Aorta (tissue), 5 donors: ENCODE measurements around the gene KRT28. TPM values are rescaled to one million over a fixed set of nuclear protein-coding genes. Genes with fewer than 3 reads are reported as not detected.
"Not testable (repeated sequence)": the region's sequence is repeated elsewhere in the genome, so short reads cannot be mapped to it uniquely, and the experiment has no call there.

Source experiments
- ATAC-seq: fragments of 200-7000 bp; cut with Tn5 transposase; one replicate; pipeline ENCODE4 v1.9.1; 2022; ENCODE audit warnings: moderate library complexity; ENCODE audit not compliant: low FRiP score
- DNase-seq, 2 donors: peaks; one replicate each; pipeline ENCODE4 v3.0.0-alpha.2; 2020
- H3K27ac ChIP-seq, 2 donors: one replicate each; pipeline ENCODE4 v1.5.1; 2013; ENCODE audit warnings: low read length in 2 of 2, mild to moderate bottlenecking in 2 of 2, moderate library complexity in 2 of 2, control low read depth in 1 of 2, inconsistent platforms in 1 of 2, low read depth in 1 of 2
- H3K27me3 ChIP-seq, 2 donors: one replicate each; pipeline ENCODE4 v1.6.1; 2013; ENCODE audit warnings: control low read depth in 1 of 2, low read length in 1 of 2, mild to moderate bottlenecking in 1 of 2, moderate library complexity in 1 of 2; ENCODE audit not compliant: insufficient read depth in 2 of 2, control insufficient read depth in 1 of 2
- H3K36me3 ChIP-seq, 2 donors: one replicate each; pipeline ENCODE4 v1.6.1; 2013; ENCODE audit warnings: control low read depth in 1 of 2, low read length in 1 of 2, mild to moderate bottlenecking in 1 of 2; ENCODE audit not compliant: insufficient read depth in 2 of 2, control insufficient read depth in 1 of 2
- H3K4me1 ChIP-seq, 2 donors: one replicate each; pipeline ENCODE4 v1.6.1; 2013; ENCODE audit warnings: low read length in 2 of 2, control low read depth in 1 of 2, mild to moderate bottlenecking in 1 of 2, moderate library complexity in 1 of 2; ENCODE audit not compliant: insufficient read depth in 2 of 2, control insufficient read depth in 1 of 2
- H3K4me3 ChIP-seq, 2 donors: one replicate each; pipeline ENCODE4 v1.5.1; 2013; ENCODE audit warnings: low read length in 2 of 2, control low read depth in 1 of 2, mild to moderate bottlenecking in 1 of 2
- H3K9me3 ChIP-seq: one replicate; pipeline ENCODE4 v1.6.1; 2013; ENCODE audit warnings: mild to moderate bottlenecking, low read length; ENCODE audit not compliant: control insufficient read depth
- WGBS, 2 donors: extraction: QIAGEN DNeasy Blood & Tissue Kit; methylation state at CpG; one replicate each; pipeline ENCODE4 v1.1.7; 2013; 5-methylcytosine and 5-hydroxymethylcytosine counted together
- intact Hi-C, 2 donors: fragments of 100-400 bp; cut with DNase I; formaldehyde crosslinking; loops; one replicate each; pipeline versions ENCODE4 v1.14.2 to v1.15.0; 2022
- polyA plus RNA-seq, 2 donors: library from polyadenylated mRNA; stranded (reverse); fragments of 200-250 nt; gene quantifications; one replicate each; pipeline ENCODE4 v1.2.3, GENCODE V29; 2013
- total RNA-seq, 2 donors: library from RNA; stranded (reverse); fragmentation: NEBNext Ultra II Directional; extraction: Animal tissue kit (Norgen Biotek cat#: 25700); gene quantifications; one replicate each; pipeline ENCODE4 v1.2.1, GENCODE V29; 2021
- donor health status: healthy with polysubstance abuse.
- donor health status: Bipolar disorder and iron deficiency.
- donor health status: DM: no; HTN: no; CAD: no.
- donor health status: DM: no; HTN: no; CAD: no.
- donor health status: DM: yes; HTN: yes; CAD: no.

Gene KRT28
- total and polyA plus RNA-seq, 4 donors: not detected

GRCh38 chr17:40814657-40815056 is 14.9 kb upstream of the KRT28 start:
- not testable (repeated sequence) for H3K9me3 ChIP-seq, H3K4me1 ChIP-seq, H3K4me3 ChIP-seq, ATAC-seq, H3K27me3 ChIP-seq, H3K36me3 ChIP-seq, DNase-seq, H3K27ac ChIP-seq
- WGBS, 2 donors: 88 to 89% methylated on average over 3 of the region's 3 CpGs
- intact Hi-C loops: loop anchor here in 1 of 2 donors (5.0 kb wide), 1 partner anchor 728 kb away; no protein-coding TSS in a partner anchor

GRCh38 chr17:40813804-40814203 is 14.0 kb upstream of the KRT28 start:
- H3K9me3 ChIP-seq: no peaks in the 10 kb centered on the region
- DNase-seq (no peak), ATAC-seq (no peak)
- intact Hi-C loops: no loop called here
- no peak overlapping the region for H3K4me3 ChIP-seq
- H3K27ac ChIP-seq: no peak overlapping the region
- H3K4me1 ChIP-seq: peaks cover 3 to 6% of the 10 kb centered on the region in 2 donors
- H3K36me3 ChIP-seq: no peaks in the 10 kb centered on the region
- no peaks in the 10 kb centered on the region for H3K27me3 ChIP-seq
- 58 to 74% methylated on average over 4 of the region's 4 CpGs for WGBS, 2 donors

- Histone ChIP-seq H3K27ac (no peak overlapping the region), H3K4me3 (no peak overlapping the region), H3K36me3 (no peaks in the 10 kb centered on the region), H3K4me1 (peaks cover 3 to 6% of the 10 kb centered on the region in 2 donors), H3K9me3 (no peaks in the 10 kb centered on the region), H3K27me3 (no peaks in the 10 kb centered on the region)
- no peak for DNase-seq
- no peak for ATAC-seq
- intact Hi-C loops: no loop called here
- 91% methylated on average over 3 of the region's 3 CpGs for WGBS, 2 donors
Observed at GRCh38 chr17:40812639-40813038, 12.9 kb upstream of the KRT28 start.

GRCh38 chr17:40810494-40810893 is 10.7 kb upstream of the KRT28 start:
- Histone ChIP-seq H3K4me1 (peaks cover 3 to 6% of the 10 kb centered on the region in 2 donors), H3K27me3 (no peaks in the 10 kb centered on the region), H3K36me3 (no peaks in the 10 kb centered on the region), H3K4me3 (no peak overlapping the region), H3K9me3 (no peaks in the 10 kb centered on the region), H3K27ac (no peak overlapping the region)
- DNase-seq (no peak), ATAC-seq (no peak)
- 33 to 37% methylated on average over 6 of the region's 6 CpGs for WGBS, 2 donors
- intact Hi-C loops: no loop called here

- ATAC-seq: no peak
- no peaks in the 10 kb centered on the region for H3K36me3 ChIP-seq
- 3 to 5% methylated on average over 2 of the region's 2 CpGs for WGBS, 2 donors
- DNase-seq: no peak
- peaks cover 2% of the 10 kb centered on the region for H3K9me3 ChIP-seq
- intact Hi-C loops: loop anchor here (5.0 to 10.0 kb wide), 2 partner anchors 97 to 735 kb away; no protein-coding TSS in a partner anchor
- no peak overlapping the region for H3K27ac ChIP-seq
- peaks cover 3 to 6% of the 10 kb centered on the region in 2 donors for H3K4me1 ChIP-seq
- no peaks in the 10 kb centered on the region for H3K27me3 ChIP-seq
- H3K4me3 ChIP-seq: no peak overlapping the region
Observed at GRCh38 chr17:40809721-40810421, 10.1 kb upstream of the KRT28 start.

GRCh38 chr17:40806131-40806530 is 6.4 kb upstream of the KRT28 start:
- no peak for ATAC-seq
- Histone ChIP-seq H3K27me3 (no peaks in the 10 kb centered on the region), H3K9me3 (peaks cover 2% of the 10 kb centered on the region), H3K36me3 (no peaks in the 10 kb centered on the region), H3K27ac (no peak overlapping the region), H3K4me3 (no peak overlapping the region), H3K4me1 (peaks cover 3 to 6% of the 10 kb centered on the region in 2 donors)
- intact Hi-C loops: loop anchor here (5.0 to 10.0 kb wide), 2 partner anchors 101 to 739 kb away; no protein-coding TSS in a partner anchor
- 83 to 87% methylated on average over 3 of the region's 3 CpGs for WGBS, 2 donors
- DNase-seq: no peak

- WGBS, 2 donors: 14 to 15% methylated on average over 13 of the region's 13 CpGs
- H3K9me3 ChIP-seq: peaks cover 2% of the 10 kb centered on the region
- intact Hi-C loops: loop anchor here (2.0 to 10.0 kb wide), 4 partner anchors 519 to 863 kb away; no protein-coding TSS in a partner anchor
- ATAC-seq: peak; percentile 74
- no peaks in the 10 kb centered on the region for H3K36me3 ChIP-seq
- DNase-seq: peak; percentile 75 to 90
- H3K4me3 ChIP-seq: no peak overlapping the region
- no peak overlapping the region for H3K27ac ChIP-seq
- no peaks in the 10 kb centered on the region for H3K27me3 ChIP-seq
- H3K4me1 ChIP-seq: no peaks in the 10 kb centered on the region
Observed at GRCh38 chr17:40803617-40804082, 3.9 kb upstream of the KRT28 start.

GRCh38 chr17:40801157-40801556 is 1.4 kb upstream of the KRT28 start:
- DNase-seq (no peak), ATAC-seq (no peak)
- H3K4me1 ChIP-seq: no peaks in the 10 kb centered on the region
- H3K36me3 ChIP-seq: no peaks in the 10 kb centered on the region
- H3K4me3 ChIP-seq: no peak overlapping the region
- intact Hi-C loops: loop anchor here (5.0 to 10.0 kb wide), 3 partner anchors 521 to 746 kb away; no protein-coding TSS in a partner anchor
- H3K9me3 ChIP-seq: peaks cover 2% of the 10 kb centered on the region
- 61 to 64% methylated on average over 2 of the region's 2 CpGs for WGBS, 2 donors
- no peaks in the 10 kb centered on the region for H3K27me3 ChIP-seq
- no peak overlapping the region for H3K27ac ChIP-seq

- Histone ChIP-seq H3K4me1 (no peaks in the 10 kb centered on the region), H3K4me3 (no peak overlapping the region), H3K36me3 (no peaks in the 10 kb centered on the region), H3K27ac (no peak overlapping the region), H3K9me3 (peaks cover 1% of the 10 kb centered on the region), H3K27me3 (no peaks in the 10 kb centered on the region)
- intact Hi-C loops: loop anchor here (5.0 to 10.0 kb wide), 3 partner anchors 522 to 747 kb away; no protein-coding TSS in a partner anchor
- DNase-seq (no peak), ATAC-seq (no peak)
- WGBS, 2 donors: 76 to 80% methylated on average over 1 of the region's 1 CpG
Observed at GRCh38 chr17:40800381-40800780, 622 bp upstream of the KRT28 start.
